Heart left ventricle (tissue), 16 donors: Measurements from ENCODE around the gene CTF1. TPM values are rescaled to one million over a fixed set of nuclear protein-coding genes. Genes with fewer than 3 reads are reported as not detected.
A peak's percentile ranks its signal among the peaks of the same experiment; 100 is the strongest.

Experiments
- ATAC-seq, 4 donors: fragments of 200-7000 bp; cut with Tn5 transposase; one replicate each; pipeline ENCODE4 v1.9.1; 2020 to 2022; ENCODE audit warnings: moderate library complexity in 4 of 4, mild to moderate bottlenecking in 3 of 4, moderate number of reproducible peaks in 1 of 4
- DNase-seq, 5 donors: peaks; one replicate each; pipeline ENCODE4 v3.0.0-alpha.2; 2020
- H3K27ac ChIP-seq, 12 donors: fragments of 200-600 bp; sonication (generic) in 4 of 12; one replicate each; pipeline versions ENCODE4 v1.5.0 to v1.8.0; 2016 to 2022; ENCODE audit warnings: mild to moderate bottlenecking in 2 of 12
- H3K27me3 ChIP-seq, 9 donors: fragments of 200-600 bp; sonication (generic) in 2 of 9; one replicate each; pipeline versions ENCODE4 v1.5.1 to v1.8.0; 2016 to 2022; ENCODE audit warnings: mild to moderate bottlenecking in 3 of 9
- H3K36me3 ChIP-seq, 9 donors: fragments of 200-600 bp; sonication (generic) in 2 of 9; one replicate each; pipeline versions ENCODE4 v1.5.0 to v1.8.0; 2018 to 2022; ENCODE audit warnings: mild to moderate bottlenecking in 2 of 9
- H3K4me1 ChIP-seq, 12 donors: fragments of 200-600 bp; sonication (generic) in 4 of 12; one replicate each; pipeline versions ENCODE4 v1.5.0 to v1.8.0; 2016 to 2022; ENCODE audit warnings: mild to moderate bottlenecking in 3 of 12
- H3K4me3 ChIP-seq, 12 donors: fragments of 200-600 bp; sonication (generic) in 4 of 12; one replicate each; pipeline versions ENCODE4 v1.5.0 to v1.8.0; 2017 to 2022; ENCODE audit warnings: mild to moderate bottlenecking in 9 of 12, moderate library complexity in 4 of 12
- H3K9me3 ChIP-seq, 12 donors: fragments of 200-600 bp; sonication (generic) in 4 of 12; one replicate each; pipeline versions ENCODE4 v1.5.0 to v1.8.0; 2016 to 2022; ENCODE audit warnings: mild to moderate bottlenecking in 1 of 12
- CTCF ChIP-seq, 12 donors: fragments of 200-600 bp; sonication (generic) in 4 of 12; IDR thresholded peaks; one replicate each; pipeline versions ENCODE4 v1.5.0 to v1.8.0; 2018 to 2022; ENCODE audit warnings: antibody characterized with exemption in 12 of 12, mild to moderate bottlenecking in 5 of 12
- POLR2A ChIP-seq, 2 donors: fragments of 450-650 bp; IDR thresholded peaks; one replicate each; pipeline ENCODE4 v1.6.1; 2017; ENCODE audit warnings: antibody characterized with exemption in 2 of 2, mild to moderate bottlenecking in 2 of 2, moderate library complexity in 2 of 2
- WGBS, 4 donors: extraction: QIAGEN DNeasy Blood & Tissue Kit in 2 of 4; methylation state at CpG; one replicate each; pipeline versions ENCODE4 v1.1.5 to v1.1.7; 2013 to 2018; 5-methylcytosine and 5-hydroxymethylcytosine counted together
- intact Hi-C, 10 donors: fragments of 100-400 bp; cut with DNase I; formaldehyde crosslinking; loops; one replicate each; pipeline versions ENCODE4 v1.11.1 to v1.14.2; 2022
- polyA plus RNA-seq, 2 donors: library from polyadenylated mRNA; stranded (reverse); fragments of 200-250 nt; gene quantifications; one replicate each; pipeline ENCODE4 v1.2.3, GENCODE V29; 2013
- total RNA-seq, 9 donors: library from RNA; depleted of rRNA in 2 of 9; stranded (reverse); fragments of >200 nt in 2 of 9; fragmentation: NEBNext Ultra II Directional in 3 of 9; extraction: Animal tissue kit (Norgen Biotek cat#: 25700) in 3 of 9; gene quantifications; one replicate each; pipeline versions ENCODE4 v1.1.0 to v1.2.4, GENCODE V29; 2016 to 2023
- donor health status: ischemic (EF 13 %, LVEDD 7.1; RV severe dilation, severe dysfunction).
- donor health status: healthy with polysubstance abuse.
- donor health status: DM: no; HTN: yes; CAD: no.
- donor health status: DM: no; HTN: no; CAD: no.
- donor health status: ischemic (EF 25% LVEDD 6.9; RV normal size, moderate dysfunction).
- donor health status: ischemic (EF 25% LVEDD 5.7; RV mildly dilated, moderate dysfunction).
- donor health status: healthy.
- donor health status: DM: yes; HTN: yes; CAD: no.
- donor health status: ischemic (EF 35%, LVEDD 5.7; RV mildly dilated, moderate dysfunction).
- donor health status: nonischemic (EF 11% LVEDD 7.7; RV severe dilation, severe dysfunction).
- donor health status: DM: yes; HTN: yes; CAD: no.
- donor health status: PGD.
- donor health status: ischemic (EF 29% LVEDD 5.4; RV normal size, mild dysfunction).
- donor health status: nonischemic (EF 23%, LVEDD 6.1; RV moderate dilation, normal function).

The CTF1 gene
- total and polyA plus RNA-seq, 11 donors, result 3.7 to 22.2 (median 12.2) TPM

- TF ChIP-seq CTCF (IDR thresholded peaks at IDR 0.05) (peak in 10 of 12 donors; percentile 6 to 58 (median 24)), POLR2A (IDR thresholded peaks at IDR 0.05) (no peak)
- intact Hi-C loops, result loop anchor here in 8 of 10 donors (1.0 to 5.0 kb wide), 4 partner anchors 20 to 60 kb away; no protein-coding TSS in a partner anchor
- Histone ChIP-seq H3K4me3 (peak overlapping the region; percentile 29 to 72 (median 62)), H3K27me3 (no peaks in the 10 kb centered on the region), H3K27ac (peak overlapping the region; percentile 68 to 96 (median 92)), H3K4me1 (peaks cover 0 to 38% (median 22%) of the 10 kb centered on the region in 12 donors), H3K36me3 (no peaks in the 10 kb centered on the region), H3K9me3 (no peaks in the 10 kb centered on the region)
- ATAC-seq, result peak; percentile 38 to 93 (median 80)
- 9 to 30% (median 12%) methylated on average over 30 to 99 of the region's 99 CpGs for WGBS, 4 donors
- peak; percentile 74 to 92 (median 79) for DNase-seq
Observed at GRCh38 chr16:30902029-30902972, 5.9 kb downstream of the CTF1 start.

DNA sequence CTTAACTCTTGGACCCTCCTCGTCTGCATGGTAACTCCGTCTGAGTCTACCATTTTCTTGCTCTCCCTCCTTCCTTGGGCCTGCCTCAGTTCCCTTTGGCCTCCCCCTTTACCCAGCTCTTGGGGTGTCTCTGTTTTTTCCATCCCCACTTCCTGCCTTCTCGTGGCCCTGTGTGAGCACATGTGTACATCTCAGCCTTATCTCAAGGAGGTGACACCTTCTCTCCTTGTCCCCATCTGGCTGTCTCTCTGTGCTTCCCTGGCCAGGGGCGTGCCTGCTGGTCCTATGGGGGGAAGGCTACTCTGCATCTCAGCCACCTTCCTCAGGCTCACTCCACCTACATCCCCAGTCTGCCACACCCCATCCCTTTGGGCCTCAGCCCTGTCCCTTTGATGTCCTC lies 6.6 kb downstream of the CTF1 start:
- DNase-seq, result no peak
- ATAC-seq, result peak in 1 of 4 donors; percentile 24
- Histone ChIP-seq H3K4me3 (peak overlapping the region in 8 of 12 donors; percentile 43 to 72 (median 63)), H3K27ac (peak overlapping the region; percentile 68 to 96 (median 92)), H3K36me3 (no peaks in the 10 kb centered on the region), H3K4me1 (peaks cover 0 to 35% (median 20%) of the 10 kb centered on the region in 12 donors), H3K27me3 (no peaks in the 10 kb centered on the region), H3K9me3 (no peaks in the 10 kb centered on the region)
- WGBS, 4 donors, result 68 to 78% (median 71%) methylated on average over 4 of the region's 4 CpGs
- intact Hi-C loops, result loop anchor here in 6 of 10 donors (5.0 kb wide), 2 partner anchors 56 to 61 kb away; no protein-coding TSS in a partner anchor
- no peak for TF ChIP-seq POLR2A (IDR thresholded peaks at IDR 0.05)
- no peak for TF ChIP-seq CTCF (IDR thresholded peaks at IDR 0.05)

DNA sequence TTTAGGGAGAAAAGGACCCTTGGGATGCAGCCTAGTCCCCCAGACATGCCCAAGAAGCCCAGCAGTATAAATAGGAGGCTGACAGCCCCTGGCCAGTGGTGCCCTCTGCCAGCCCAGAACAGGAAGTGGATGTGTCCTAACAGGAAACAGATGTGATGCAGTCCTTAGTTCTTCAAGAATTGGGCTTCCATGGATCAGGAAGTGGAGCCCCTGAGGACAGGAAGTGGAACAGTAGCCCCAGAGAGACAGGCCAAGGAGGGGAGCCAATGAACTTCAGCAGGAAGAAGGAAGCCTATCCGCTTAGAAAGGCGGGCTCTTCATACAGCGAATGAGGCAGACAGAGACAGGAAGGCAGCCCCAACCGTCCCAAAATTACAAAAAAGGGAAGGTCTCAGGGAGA lies 7.2 kb downstream of the CTF1 start:
- peak in 3 of 5 donors; percentile 53 to 61 (median 61) for DNase-seq
- Histone ChIP-seq H3K4me1 (peaks cover 0 to 35% (median 20%) of the 10 kb centered on the region in 12 donors), H3K27me3 (no peaks in the 10 kb centered on the region), H3K4me3 (peak overlapping the region in 1 of 12 donors; percentile 16), H3K9me3 (no peaks in the 10 kb centered on the region), H3K27ac (peak overlapping the region; percentile 49 to 96 (median 91)), H3K36me3 (no peaks in the 10 kb centered on the region)
- 38 to 83% (median 64%) methylated on average over 4 of the region's 4 CpGs for WGBS, 4 donors
- peak; percentile 20 to 72 (median 40) for ATAC-seq
- intact Hi-C loops, result loop anchor here in 6 of 10 donors (5.0 kb wide), 2 partner anchors 56 to 61 kb away; no protein-coding TSS in a partner anchor
- TF ChIP-seq POLR2A (IDR thresholded peaks at IDR 0.05) (no peak), CTCF (IDR thresholded peaks at IDR 0.05) (no peak)
